Measurements from ENCODE around the gene JAKMIP1. TPM values are rescaled to one million over a fixed set of nuclear protein-coding genes. Genes with fewer than 3 reads are reported as not detected.

Gene JAKMIP1
- polyA plus RNA-seq, 1 donor from 2014 or later, result 15.3 TPM

DNA sequence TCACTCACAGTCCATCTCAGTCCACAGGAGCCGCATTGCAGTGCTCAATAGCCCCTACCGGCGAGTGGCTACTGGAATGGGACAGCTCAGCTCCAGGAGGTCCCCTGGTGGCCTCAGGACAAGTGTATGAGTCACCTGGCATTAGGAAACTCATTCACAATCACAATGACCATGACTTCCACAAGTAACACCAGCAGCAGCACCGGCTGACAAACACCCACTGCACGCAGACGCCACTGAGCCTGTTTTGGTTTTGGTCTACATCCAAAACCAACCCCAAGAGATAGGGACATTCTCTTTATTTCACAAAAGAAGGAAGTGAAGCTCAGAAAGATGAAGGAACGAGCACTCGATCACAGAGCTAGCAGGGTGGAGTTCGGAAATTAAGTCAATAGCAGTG, 8.1 kb downstream of the JAKMIP1 start:
- Histone ChIP-seq H3K9ac (ENCODE audit: low read length) (no peak overlapping the region), H3K4me2 (ENCODE audit: low read length) (no peak overlapping the region), H4K20me1 (ENCODE audit: insufficient read depth) (no peaks in the 10 kb centered on the region), H3K27ac (ENCODE audit: low read length) (no peak overlapping the region), H3K79me2 (replicated peaks; ENCODE audit: insufficient read depth, low read length) (no peaks in the 10 kb centered on the region), H3K27me3 (ENCODE audit: insufficient read depth, low read depth, low read length) (peaks cover 2% of the 10 kb centered on the region), H3F3A (ENCODE audit: insufficient read depth, low read length, poor library complexity, severe bottlenecking) (no peaks in the 10 kb centered on the region), H3K9me3 (ENCODE audit: low read length) (no peaks in the 10 kb centered on the region), H3K36me3 (ENCODE audit: insufficient read depth, low read length) (no peaks in the 10 kb centered on the region), H3K4me3 (ENCODE audit: low read length) (no peak overlapping the region), H2AFZ (ENCODE audit: low read depth, low read length) (no peak overlapping the region), H3K9me2 (ENCODE audit: insufficient read depth, low read length) (no peaks in the 10 kb centered on the region)
- no peak for TF ChIP-seq SMC3 (conservative IDR thresholded peaks at IDR 0.05; ENCODE audit: poor library complexity)
- TF ChIP-seq POLR2AphosphoS5 (IDR thresholded peaks at IDR 0.05), result no peak
- TF ChIP-seq MXI1 (conservative IDR thresholded peaks at IDR 0.05; ENCODE audit: poor library complexity, severe bottlenecking), result no peak
- TF ChIP-seq EP300 (conservative IDR thresholded peaks at IDR 0.05; ENCODE audit: poor library complexity, severe bottlenecking), result no peak
- TF ChIP-seq, protein P1, sequence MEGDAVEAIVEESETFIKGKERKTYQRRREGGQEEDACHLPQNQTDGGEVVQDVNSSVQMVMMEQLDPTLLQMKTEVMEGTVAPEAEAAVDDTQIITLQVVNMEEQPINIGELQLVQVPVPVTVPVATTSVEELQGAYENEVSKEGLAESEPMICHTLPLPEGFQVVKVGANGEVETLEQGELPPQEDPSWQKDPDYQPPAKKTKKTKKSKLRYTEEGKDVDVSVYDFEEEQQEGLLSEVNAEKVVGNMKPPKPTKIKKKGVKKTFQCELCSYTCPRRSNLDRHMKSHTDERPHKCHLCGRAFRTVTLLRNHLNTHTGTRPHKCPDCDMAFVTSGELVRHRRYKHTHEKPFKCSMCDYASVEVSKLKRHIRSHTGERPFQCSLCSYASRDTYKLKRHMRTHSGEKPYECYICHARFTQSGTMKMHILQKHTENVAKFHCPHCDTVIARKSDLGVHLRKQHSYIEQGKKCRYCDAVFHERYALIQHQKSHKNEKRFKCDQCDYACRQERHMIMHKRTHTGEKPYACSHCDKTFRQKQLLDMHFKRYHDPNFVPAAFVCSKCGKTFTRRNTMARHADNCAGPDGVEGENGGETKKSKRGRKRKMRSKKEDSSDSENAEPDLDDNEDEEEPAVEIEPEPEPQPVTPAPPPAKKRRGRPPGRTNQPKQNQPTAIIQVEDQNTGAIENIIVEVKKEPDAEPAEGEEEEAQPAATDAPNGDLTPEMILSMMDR (IDR thresholded peaks at IDR 0.05; ENCODE audit: poor library complexity, severe bottlenecking), result no peak
- TF ChIP-seq EZH2 (IDR thresholded peaks at IDR 0.05; ENCODE audit: borderline replicate concordance, insufficient read depth, low read length, poor library complexity, severe bottlenecking), result no peak
- TF ChIP-seq, protein P2, sequence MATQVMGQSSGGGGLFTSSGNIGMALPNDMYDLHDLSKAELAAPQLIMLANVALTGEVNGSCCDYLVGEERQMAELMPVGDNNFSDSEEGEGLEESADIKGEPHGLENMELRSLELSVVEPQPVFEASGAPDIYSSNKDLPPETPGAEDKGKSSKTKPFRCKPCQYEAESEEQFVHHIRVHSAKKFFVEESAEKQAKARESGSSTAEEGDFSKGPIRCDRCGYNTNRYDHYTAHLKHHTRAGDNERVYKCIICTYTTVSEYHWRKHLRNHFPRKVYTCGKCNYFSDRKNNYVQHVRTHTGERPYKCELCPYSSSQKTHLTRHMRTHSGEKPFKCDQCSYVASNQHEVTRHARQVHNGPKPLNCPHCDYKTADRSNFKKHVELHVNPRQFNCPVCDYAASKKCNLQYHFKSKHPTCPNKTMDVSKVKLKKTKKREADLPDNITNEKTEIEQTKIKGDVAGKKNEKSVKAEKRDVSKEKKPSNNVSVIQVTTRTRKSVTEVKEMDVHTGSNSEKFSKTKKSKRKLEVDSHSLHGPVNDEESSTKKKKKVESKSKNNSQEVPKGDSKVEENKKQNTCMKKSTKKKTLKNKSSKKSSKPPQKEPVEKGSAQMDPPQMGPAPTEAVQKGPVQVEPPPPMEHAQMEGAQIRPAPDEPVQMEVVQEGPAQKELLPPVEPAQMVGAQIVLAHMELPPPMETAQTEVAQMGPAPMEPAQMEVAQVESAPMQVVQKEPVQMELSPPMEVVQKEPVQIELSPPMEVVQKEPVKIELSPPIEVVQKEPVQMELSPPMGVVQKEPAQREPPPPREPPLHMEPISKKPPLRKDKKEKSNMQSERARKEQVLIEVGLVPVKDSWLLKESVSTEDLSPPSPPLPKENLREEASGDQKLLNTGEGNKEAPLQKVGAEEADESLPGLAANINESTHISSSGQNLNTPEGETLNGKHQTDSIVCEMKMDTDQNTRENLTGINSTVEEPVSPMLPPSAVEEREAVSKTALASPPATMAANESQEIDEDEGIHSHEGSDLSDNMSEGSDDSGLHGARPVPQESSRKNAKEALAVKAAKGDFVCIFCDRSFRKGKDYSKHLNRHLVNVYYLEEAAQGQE (IDR thresholded peaks at IDR 0.05; ENCODE audit: borderline replicate concordance), result no peak
- no peak for TF ChIP-seq RAD21 (conservative IDR thresholded peaks at IDR 0.05)

DNA sequence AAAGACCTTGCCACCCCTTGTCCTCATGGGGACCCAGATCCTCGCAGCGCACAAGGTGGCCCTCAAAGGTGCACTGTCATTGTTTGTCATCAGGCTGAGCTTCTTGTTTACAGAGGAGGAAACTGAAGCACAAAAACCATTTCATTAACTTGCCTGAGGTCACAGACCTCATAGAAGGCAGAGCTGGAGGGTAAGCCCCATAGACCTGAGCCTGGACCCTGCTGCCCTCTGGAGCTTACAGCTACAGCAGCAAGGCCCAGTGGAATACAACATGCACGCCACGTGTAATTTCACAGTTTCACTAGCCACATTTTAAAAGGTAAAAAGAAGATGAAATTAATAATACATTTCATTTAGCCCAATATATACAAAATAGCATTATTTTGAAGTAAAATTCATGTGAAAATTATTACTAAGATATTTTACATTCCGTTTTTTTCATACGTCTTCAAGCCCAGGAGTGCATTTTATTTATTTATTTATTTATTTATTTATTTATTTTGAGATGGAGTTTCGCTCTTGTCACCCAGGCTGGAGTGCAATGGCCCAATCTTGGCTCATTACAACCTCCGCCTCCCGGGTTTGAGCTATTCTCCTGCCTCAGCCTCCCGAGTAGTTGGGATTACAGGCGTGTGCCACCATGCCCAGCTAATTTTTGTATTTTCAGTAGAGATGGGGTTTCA, 8.8 kb downstream of the JAKMIP1 start:
- TF ChIP-seq, protein P1 (IDR thresholded peaks at IDR 0.05; ENCODE audit: poor library complexity, severe bottlenecking), result no peak
- TF ChIP-seq EZH2 (IDR thresholded peaks at IDR 0.05; ENCODE audit: borderline replicate concordance, insufficient read depth, low read length, poor library complexity, severe bottlenecking), result no peak
- TF ChIP-seq RAD21 (conservative IDR thresholded peaks at IDR 0.05), result no peak
- TF ChIP-seq, protein P2 (IDR thresholded peaks at IDR 0.05; ENCODE audit: borderline replicate concordance), result no peak
- TF ChIP-seq SMC3 (conservative IDR thresholded peaks at IDR 0.05; ENCODE audit: poor library complexity), result no peak
- no peak for TF ChIP-seq MXI1 (conservative IDR thresholded peaks at IDR 0.05; ENCODE audit: poor library complexity, severe bottlenecking)
- TF ChIP-seq POLR2AphosphoS5 (IDR thresholded peaks at IDR 0.05), result no peak
- H4K20me1 ChIP-seq (ENCODE audit: insufficient read depth), result no peaks in the 10 kb centered on the region
- H3K4me2 ChIP-seq (ENCODE audit: low read length), result no peak overlapping the region
- no peak overlapping the region for H2AFZ ChIP-seq (ENCODE audit: low read depth, low read length)
- H3K27ac ChIP-seq (ENCODE audit: low read length), result no peak overlapping the region
- H3K36me3 ChIP-seq (ENCODE audit: insufficient read depth, low read length), result no peaks in the 10 kb centered on the region
- no peak overlapping the region for H3K9ac ChIP-seq (ENCODE audit: low read length)
- no peak overlapping the region for H3K4me3 ChIP-seq (ENCODE audit: low read length)
- H3K79me2 ChIP-seq (replicated peaks; ENCODE audit: insufficient read depth, low read length), result no peaks in the 10 kb centered on the region
- no peaks in the 10 kb centered on the region for H3K9me3 ChIP-seq (ENCODE audit: low read length)
- H3K27me3 ChIP-seq (ENCODE audit: insufficient read depth, low read depth, low read length), result no peaks in the 10 kb centered on the region
- no peaks in the 10 kb centered on the region for H3F3A ChIP-seq (ENCODE audit: insufficient read depth, low read length, poor library complexity, severe bottlenecking)
- H3K9me2 ChIP-seq (ENCODE audit: insufficient read depth, low read length), result no peaks in the 10 kb centered on the region

All from neural cell (in vitro differentiated cells).